CD4-positive, CD25-positive, alpha-beta regulatory T cell (primary cell): ENCODE data around the gene SRRM3. TPM values are rescaled to one million over a fixed set of nuclear protein-coding genes. Genes with fewer than 3 reads are reported as not detected.

ENCODE experiments used
- ATAC-seq, 2 donors: fragments of 150-1000 bp; cut with Tn5 transposase; one replicate each; pipeline ENCODE4 v1.10.0; 2021; ENCODE audit warnings: low read depth in 2 of 2, moderate number of reproducible peaks in 2 of 2, moderate library complexity in 1 of 2
- DNase-seq, 3 donors: peaks; one replicate each; pipeline versions ENCODE4 v3.0.0 to v3.0.0-alpha.2; 2012 to 2022; ENCODE audit warnings: mixed read lengths in 1 of 3
- H3K27ac ChIP-seq: one replicate; pipeline ENCODE4 v1.7.0; 2013; ENCODE audit warnings: mild to moderate bottlenecking, low read length; ENCODE audit not compliant: insufficient read depth, poor library complexity, severe bottlenecking
- H3K27me3 ChIP-seq: one replicate; pipeline ENCODE4 v1.7.0; 2013; ENCODE audit warnings: low read length; ENCODE audit not compliant: control insufficient read depth, insufficient read depth
- H3K36me3 ChIP-seq: one replicate; pipeline ENCODE4 v1.7.0; 2013; ENCODE audit warnings: mild to moderate bottlenecking, low read length, moderate library complexity; ENCODE audit not compliant: control insufficient read depth, insufficient read depth
- H3K4me1 ChIP-seq: 2 replicates; pipeline ENCODE4 v1.7.0; 2013; ENCODE audit warnings: mild to moderate bottlenecking, low read length; ENCODE audit not compliant: insufficient read depth, control insufficient read depth, poor library complexity, severe bottlenecking
- H3K4me3 ChIP-seq: one replicate; pipeline ENCODE4 v1.7.0; 2013; ENCODE audit warnings: low read depth, mild to moderate bottlenecking, low read length, moderate library complexity
- H3K9me3 ChIP-seq, 2 experiments: 1 replicate in 1 of 2; 2 replicates in 1 of 2; pipeline ENCODE4 v1.7.0; 2013; ENCODE audit warnings: low read length in 2 of 2, mild to moderate bottlenecking in 1 of 2, moderate library complexity in 1 of 2; ENCODE audit not compliant: control insufficient read depth in 2 of 2
- H3K27ac Mint-ChIP-seq, 3 donors: one replicate each; pipeline ENCODE4 v1.8.0; 2020 to 2022; ENCODE audit warnings: mild to moderate bottlenecking in 3 of 3, mixed read lengths in 3 of 3, moderate library complexity in 2 of 3
- H3K27me3 Mint-ChIP-seq: one replicate; pipeline ENCODE4 v1.8.0; 2022; ENCODE audit warnings: mild to moderate bottlenecking, mixed read lengths
- H3K36me3 Mint-ChIP-seq: one replicate; pipeline ENCODE4 v1.8.0; 2020; ENCODE audit warnings: mixed read lengths
- H3K4me1 Mint-ChIP-seq, 4 donors: one replicate each; pipeline ENCODE4 v1.8.0; 2020 to 2022; ENCODE audit warnings: mixed read lengths in 4 of 4, mild to moderate bottlenecking in 1 of 4
- H3K4me3 Mint-ChIP-seq, 4 donors: one replicate each; pipeline ENCODE4 v1.8.0; 2020 to 2022; ENCODE audit warnings: mild to moderate bottlenecking in 4 of 4, mixed read lengths in 4 of 4, moderate library complexity in 3 of 4
- H3K9me3 Mint-ChIP-seq, 7 donors: one replicate each; pipeline ENCODE4 v1.8.0; 2020 to 2022; ENCODE audit warnings: mixed read lengths in 7 of 7, mild to moderate bottlenecking in 3 of 7, moderate library complexity in 2 of 7
- polyA plus RNA-seq, 4 donors: library from polyadenylated mRNA; unstranded; fragments of 300-500 nt; fragmentation: Illumina TruSeq; gene quantifications; one replicate each; pipeline ENCODE4 v1.2.3, GENCODE V29; 2021
- total RNA-seq: library from RNA; stranded (reverse); gene quantifications from one replicate; pipeline ENCODE4 v1.2.3, GENCODE V29; 2022

SRRM3 gene
- total and polyA plus RNA-seq, 5 donors from 2014 or later, result not detected

- Histone ChIP-seq H3K27ac (no peak overlapping the region), H3K4me3 (no peak overlapping the region), H3K36me3 (no peaks in the 10 kb centered on the region), H3K9me3 (no peaks in the 10 kb centered on the region), H3K27me3 (peaks cover 8% of the 10 kb centered on the region), H3K4me1 (peaks cover under 1% of the 10 kb centered on the region)
- DNase-seq (no peak), ATAC-seq (no peak)
- no peaks in the 10 kb centered on the region for H3K9me3 Mint-ChIP-seq
- H3K27me3 Mint-ChIP-seq, result peaks cover 53% of the 10 kb centered on the region
- no peak overlapping the region for H3K4me3 Mint-ChIP-seq
- H3K27ac Mint-ChIP-seq, result no peak overlapping the region
- H3K36me3 Mint-ChIP-seq, result no peaks in the 10 kb centered on the region
- peaks cover 0 to 6% (median 2%) of the 10 kb centered on the region in 4 donors for H3K4me1 Mint-ChIP-seq
Observed at GRCh38 chr7:76272142-76272541, 70.4 kb downstream of the SRRM3 start.

- ATAC-seq, result no peak
Observed at GRCh38 chr7:76272851-76273497, 71.3 kb downstream of the SRRM3 start.

GRCh38 chr7:76273503-76273902, 71.8 kb downstream of the SRRM3 start:
- H3K27me3 ChIP-seq, result peaks cover 8% of the 10 kb centered on the region
- H3K9me3 ChIP-seq, result no peaks in the 10 kb centered on the region
- H3K4me3 ChIP-seq, result no peak overlapping the region
- no peaks in the 10 kb centered on the region for H3K36me3 Mint-ChIP-seq
- H3K4me1 ChIP-seq, result no peaks in the 10 kb centered on the region
- peaks cover 55% of the 10 kb centered on the region for H3K27me3 Mint-ChIP-seq
- H3K9me3 Mint-ChIP-seq, result no peaks in the 10 kb centered on the region
- H3K27ac Mint-ChIP-seq, result no peak overlapping the region
- ATAC-seq (no peak), DNase-seq (no peak)
- no peak overlapping the region for H3K4me3 Mint-ChIP-seq
- H3K36me3 ChIP-seq, result no peaks in the 10 kb centered on the region
- no peak overlapping the region for H3K27ac ChIP-seq
- peaks cover 0 to 1% (median under 1%) of the 10 kb centered on the region in 4 donors for H3K4me1 Mint-ChIP-seq

More at GRCh38 chr7:76272851-76273497, 71.3 kb downstream of the SRRM3 start:
- DNase-seq, result no peak
- no peaks in the 10 kb centered on the region for H3K36me3 Mint-ChIP-seq
- Histone ChIP-seq H3K27me3 (peaks cover 8% of the 10 kb centered on the region), H3K36me3 (no peaks in the 10 kb centered on the region), H3K27ac (no peak overlapping the region), H3K4me3 (no peak overlapping the region), H3K9me3 (no peaks in the 10 kb centered on the region), H3K4me1 (no peaks in the 10 kb centered on the region)
- H3K4me1 Mint-ChIP-seq, result peaks cover 0 to 4% (median 2%) of the 10 kb centered on the region in 4 donors
- H3K4me3 Mint-ChIP-seq, result no peak overlapping the region
- H3K9me3 Mint-ChIP-seq, result no peaks in the 10 kb centered on the region
- H3K27ac Mint-ChIP-seq, result no peak overlapping the region
- peaks cover 53% of the 10 kb centered on the region for H3K27me3 Mint-ChIP-seq

GRCh38 chr7:76278540-76278939, 76.8 kb downstream of the SRRM3 start:
- H3K27me3 ChIP-seq, result peaks cover 10% of the 10 kb centered on the region
- H3K36me3 ChIP-seq, result no peaks in the 10 kb centered on the region
- peak overlapping the region in 2 of 4 donors; percentile 5 to 13 for H3K4me3 Mint-ChIP-seq
- H3K4me3 ChIP-seq, result no peak overlapping the region
- no peaks in the 10 kb centered on the region for H3K36me3 Mint-ChIP-seq
- no peaks in the 10 kb centered on the region for H3K9me3 Mint-ChIP-seq
- peaks cover 58% of the 10 kb centered on the region for H3K27me3 Mint-ChIP-seq
- ATAC-seq, result no peak
- no peak overlapping the region for H3K27ac ChIP-seq
- no peaks in the 10 kb centered on the region for H3K9me3 ChIP-seq
- no peak for DNase-seq
- peaks cover 0 to 13% (median 6%) of the 10 kb centered on the region in 4 donors for H3K4me1 Mint-ChIP-seq
- no peak overlapping the region for H3K27ac Mint-ChIP-seq
- H3K4me1 ChIP-seq, result peaks cover 22% of the 10 kb centered on the region

GRCh38 chr7:76280408-76280807, 78.7 kb downstream of the SRRM3 start:
- ATAC-seq (no peak), DNase-seq (no peak)
- Histone ChIP-seq H3K27ac (no peak overlapping the region), H3K4me3 (no peak overlapping the region), H3K9me3 (no peaks in the 10 kb centered on the region), H3K36me3 (no peaks in the 10 kb centered on the region), H3K27me3 (peaks cover 14% of the 10 kb centered on the region), H3K4me1 (peaks cover 22% of the 10 kb centered on the region)
- Mint-ChIP-seq H3K9me3 (peaks cover 0 to 1% (median 0%) of the 10 kb centered on the region in 7 donors), H3K36me3 (no peaks in the 10 kb centered on the region), H3K4me1 (peaks cover 0 to 16% (median 8%) of the 10 kb centered on the region in 4 donors), H3K27me3 (peaks cover 60% of the 10 kb centered on the region), H3K27ac (no peak overlapping the region), H3K4me3 (peak overlapping the region in 1 of 4 donors; percentile 68)

GRCh38 chr7:76281006-76281705, 79.5 kb downstream of the SRRM3 start:
- peak overlapping the region in 3 of 4 donors; percentile 70 to 89 (median 73) for H3K4me3 Mint-ChIP-seq
- H3K36me3 Mint-ChIP-seq, result no peaks in the 10 kb centered on the region
- H3K4me3 ChIP-seq, result no peak overlapping the region
- no peaks in the 10 kb centered on the region for H3K9me3 ChIP-seq
- H3K27ac ChIP-seq, result no peak overlapping the region
- no peak for DNase-seq
- H3K27ac Mint-ChIP-seq, result peak overlapping the region in 1 of 3 donors; percentile 94
- H3K4me1 Mint-ChIP-seq, result peaks cover 0 to 16% (median 8%) of the 10 kb centered on the region in 4 donors
- peaks cover 0 to 1% (median 0%) of the 10 kb centered on the region in 7 donors for H3K9me3 Mint-ChIP-seq
- peaks cover 12% of the 10 kb centered on the region for H3K27me3 ChIP-seq
- peaks cover 22% of the 10 kb centered on the region for H3K4me1 ChIP-seq
- H3K36me3 ChIP-seq, result no peaks in the 10 kb centered on the region
- ATAC-seq, result peak; percentile 40 to 45
- H3K27me3 Mint-ChIP-seq, result peaks cover 58% of the 10 kb centered on the region

- Histone ChIP-seq H3K27me3 (peaks cover 9% of the 10 kb centered on the region), H3K9me3 (no peaks in the 10 kb centered on the region), H3K36me3 (no peaks in the 10 kb centered on the region), H3K27ac (no peak overlapping the region), H3K4me3 (no peak overlapping the region), H3K4me1 (peaks cover 22% of the 10 kb centered on the region)
- Mint-ChIP-seq H3K4me1 (peaks cover 0 to 16% (median 8%) of the 10 kb centered on the region in 4 donors), H3K4me3 (peak overlapping the region in 3 of 4 donors; percentile 70 to 77 (median 74)), H3K9me3 (peaks cover 0 to 1% (median 0%) of the 10 kb centered on the region in 7 donors), H3K36me3 (no peaks in the 10 kb centered on the region), H3K27me3 (peaks cover 51% of the 10 kb centered on the region), H3K27ac (no peak overlapping the region)
- DNase-seq (no peak), ATAC-seq (no peak)
Observed at GRCh38 chr7:76281706-76282343, 80.1 kb downstream of the SRRM3 start.
